ACHN (cell line): ENCODE results near the gene AAK1.
A peak's percentile ranks its signal among the peaks of the same experiment; 100 is the strongest.
"Not testable (repeated sequence)": the region's sequence is repeated elsewhere in the genome, so short reads cannot be mapped to it uniquely, and the experiment has no call there.

ENCODE experiments used
- DNase-seq: peaks from one replicate; pipeline ENCODE4 v3.0.0-alpha.2; 2015
- in situ Hi-C: cut with HindIII; loops from 2 replicates; pipeline ENCODE4 v1.10.0; 2017; ENCODE audit warnings: low sequenced_read_pairs, low pct_ligation_motif_present, low pct_unique_long_range_greater_than_20kb

The AAK1 gene

GRCh38 chr2:69583321-69583833 lies 60.2 kb downstream of the AAK1 start:
- in situ Hi-C loops, result no loop called here
- peak; percentile 55 for DNase-seq

- DNase-seq, result peak; percentile 67
- in situ Hi-C loops, result no loop called here
Measured at GRCh38 chr2:69582582-69583176, 60.9 kb downstream of the AAK1 start.

- in situ Hi-C loops, result no loop called here
- peak; percentile 86 for DNase-seq
Measured at GRCh38 chr2:69581774-69582581, 61.6 kb downstream of the AAK1 start.

GRCh38 chr2:69580486-69580885 lies 63.1 kb downstream of the AAK1 start:
- in situ Hi-C loops, result no loop called here
- DNase-seq, result no peak

- no peak for DNase-seq
- in situ Hi-C loops, result no loop called here
Measured at GRCh38 chr2:69579536-69579935, 64.0 kb downstream of the AAK1 start.

GRCh38 chr2:69578198-69578540 lies 65.4 kb downstream of the AAK1 start:
- DNase-seq, result no peak
- in situ Hi-C loops, result no loop called here

- no peak for DNase-seq
Measured at GRCh38 chr2:69577467-69578197, 65.9 kb downstream of the AAK1 start.

GRCh38 chr2:69576880-69577279 lies 66.7 kb downstream of the AAK1 start:
- DNase-seq, result no peak
- in situ Hi-C loops, result no loop called here

More at GRCh38 chr2:69577467-69578197, 65.9 kb downstream of the AAK1 start:
- in situ Hi-C loops, result no loop called here

- in situ Hi-C loops, result no loop called here
- no peak for DNase-seq
Measured at GRCh38 chr2:69575926-69576325, 67.6 kb downstream of the AAK1 start.

- DNase-seq, in situ Hi-C loops: not testable (repeated sequence)
Measured at GRCh38 chr2:69575371-69575770, 68.2 kb downstream of the AAK1 start.

GRCh38 chr2:69572641-69573040 lies 70.9 kb downstream of the AAK1 start:
- in situ Hi-C loops, result no loop called here
- peak; percentile 52 for DNase-seq

GRCh38 chr2:69571189-69571588 lies 72.3 kb downstream of the AAK1 start:
- DNase-seq, result no peak
- in situ Hi-C loops, result no loop called here

GRCh38 chr2:69570474-69570873 lies 73.1 kb downstream of the AAK1 start:
- in situ Hi-C loops, result no loop called here
- no peak for DNase-seq

- in situ Hi-C loops, result no loop called here
Measured at GRCh38 chr2:69567909-69568300, 75.6 kb downstream of the AAK1 start.

GRCh38 chr2:69567157-69567908 lies 76.2 kb downstream of the AAK1 start:
- in situ Hi-C loops, result no loop called here
- DNase-seq, result no peak

More at GRCh38 chr2:69567909-69568300, 75.6 kb downstream of the AAK1 start:
- no peak for DNase-seq

- in situ Hi-C loops, result no loop called here
- DNase-seq, result no peak
Measured at GRCh38 chr2:69566669-69567068, 76.9 kb downstream of the AAK1 start.

- peak; percentile 63 for DNase-seq
- in situ Hi-C loops, result no loop called here
Measured at GRCh38 chr2:69565431-69565839, 78.1 kb downstream of the AAK1 start.

- in situ Hi-C loops, result loop anchor here (5.0 kb wide), 1 partner anchor 133 kb away; no protein-coding TSS in a partner anchor
- no peak for DNase-seq
Measured at GRCh38 chr2:69564604-69565003, 78.9 kb downstream of the AAK1 start.
